SU-DHL-6 (cell line): ENCODE results near the gene ACADSB.

Experiments
- EZH2phosphoT487 ChIP-seq: fragments of 200-600 bp; sonication (generic), shearing (Covaris generic); conservative IDR thresholded peaks from 2 replicates; pipeline ENCODE4 v1.6.1; 2018; ENCODE audit warnings: mild to moderate bottlenecking, antibody characterized with exemption, low read length, moderate library complexity, mixed read lengths
- TF ChIP-seq, protein P1 (sequence below): fragments of 200-600 bp; sonication (generic); IDR thresholded peaks from one replicate; pipeline ENCODE4 v1.5.1; 2017; ENCODE audit warnings: antibody characterized with exemption, mild to moderate bottlenecking, low read length, moderate library complexity; ENCODE audit not compliant: insufficient read depth, poor library complexity, severe bottlenecking

DNA sequence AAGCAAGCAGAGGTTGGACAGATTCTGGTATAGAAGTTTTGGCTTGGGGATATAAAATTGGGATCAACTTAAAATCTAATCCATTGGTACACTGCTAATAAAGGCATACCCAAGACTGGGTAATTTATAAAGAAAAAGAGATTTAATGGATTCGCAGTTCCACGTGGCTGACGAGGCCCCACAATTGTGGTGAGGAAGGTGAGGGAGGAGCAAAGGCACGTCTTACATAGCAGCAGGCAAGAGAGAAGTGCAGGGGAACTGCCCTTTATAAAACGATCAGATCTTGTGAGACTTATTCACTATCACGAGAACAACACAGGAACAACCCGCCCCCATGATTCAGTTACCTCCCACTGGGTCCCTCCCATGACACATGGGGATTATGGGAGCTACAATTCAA lies 9.7 kb downstream of the ACADSB start:
- TF ChIP-seq, protein P1, sequence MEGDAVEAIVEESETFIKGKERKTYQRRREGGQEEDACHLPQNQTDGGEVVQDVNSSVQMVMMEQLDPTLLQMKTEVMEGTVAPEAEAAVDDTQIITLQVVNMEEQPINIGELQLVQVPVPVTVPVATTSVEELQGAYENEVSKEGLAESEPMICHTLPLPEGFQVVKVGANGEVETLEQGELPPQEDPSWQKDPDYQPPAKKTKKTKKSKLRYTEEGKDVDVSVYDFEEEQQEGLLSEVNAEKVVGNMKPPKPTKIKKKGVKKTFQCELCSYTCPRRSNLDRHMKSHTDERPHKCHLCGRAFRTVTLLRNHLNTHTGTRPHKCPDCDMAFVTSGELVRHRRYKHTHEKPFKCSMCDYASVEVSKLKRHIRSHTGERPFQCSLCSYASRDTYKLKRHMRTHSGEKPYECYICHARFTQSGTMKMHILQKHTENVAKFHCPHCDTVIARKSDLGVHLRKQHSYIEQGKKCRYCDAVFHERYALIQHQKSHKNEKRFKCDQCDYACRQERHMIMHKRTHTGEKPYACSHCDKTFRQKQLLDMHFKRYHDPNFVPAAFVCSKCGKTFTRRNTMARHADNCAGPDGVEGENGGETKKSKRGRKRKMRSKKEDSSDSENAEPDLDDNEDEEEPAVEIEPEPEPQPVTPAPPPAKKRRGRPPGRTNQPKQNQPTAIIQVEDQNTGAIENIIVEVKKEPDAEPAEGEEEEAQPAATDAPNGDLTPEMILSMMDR, result no peak
- no peak for TF ChIP-seq EZH2phosphoT487
